NT2/D1 (cell line): ENCODE results near the gene RDH11.

Source experiments
- DNase-seq: peaks from one replicate; pipeline ENCODE4 v3.0.0-alpha.2; 2011; ENCODE audit warnings: low read depth, low spot score
- H3K27me3 ChIP-seq: 2 replicates; pipeline ENCODE4 v1.6.0; 2011; ENCODE audit warnings: mild to moderate bottlenecking; ENCODE audit not compliant: insufficient read length, insufficient read depth
- H3K36me3 ChIP-seq: 2 replicates; pipeline ENCODE4 v1.6.1; 2011; ENCODE audit warnings: mild to moderate bottlenecking, low read length, mixed read lengths; ENCODE audit not compliant: insufficient read depth, insufficient read length
- H3K4me1 ChIP-seq: 2 replicates; pipeline ENCODE4 v1.5.1; 2011; ENCODE audit not compliant: insufficient read depth, insufficient read length
- H3K4me3 ChIP-seq: 2 replicates; pipeline ENCODE4 v1.5.1; 2011; ENCODE audit warnings: low read depth; ENCODE audit not compliant: insufficient read length
- H3K9ac ChIP-seq: 2 replicates; pipeline ENCODE4 v1.6.0; 2011; ENCODE audit warnings: low read depth; ENCODE audit not compliant: insufficient read length
- H3K9me3 ChIP-seq: 2 replicates; pipeline ENCODE4 v1.5.1; 2011; ENCODE audit warnings: mild to moderate bottlenecking, low read length; ENCODE audit not compliant: insufficient read depth
- SUZ12 ChIP-seq: IDR thresholded peaks from 2 replicates; pipeline ENCODE4 v1.6.1; 2011; ENCODE audit not compliant: insufficient read length, insufficient read depth; ENCODE audit errors: extremely low read depth
- YY1 ChIP-seq: IDR thresholded peaks from 2 replicates; pipeline ENCODE4 v1.6.1; 2011; ENCODE audit not compliant: insufficient read length, insufficient read depth
- ZNF274 ChIP-seq: IDR thresholded peaks from 2 replicates; pipeline ENCODE4 v1.6.1; 2011; ENCODE audit warnings: mild to moderate bottlenecking, low read depth, low read length

RDH11 gene, protein sequence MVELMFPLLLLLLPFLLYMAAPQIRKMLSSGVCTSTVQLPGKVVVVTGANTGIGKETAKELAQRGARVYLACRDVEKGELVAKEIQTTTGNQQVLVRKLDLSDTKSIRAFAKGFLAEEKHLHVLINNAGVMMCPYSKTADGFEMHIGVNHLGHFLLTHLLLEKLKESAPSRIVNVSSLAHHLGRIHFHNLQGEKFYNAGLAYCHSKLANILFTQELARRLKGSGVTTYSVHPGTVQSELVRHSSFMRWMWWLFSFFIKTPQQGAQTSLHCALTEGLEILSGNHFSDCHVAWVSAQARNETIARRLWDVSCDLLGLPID

DNA sequence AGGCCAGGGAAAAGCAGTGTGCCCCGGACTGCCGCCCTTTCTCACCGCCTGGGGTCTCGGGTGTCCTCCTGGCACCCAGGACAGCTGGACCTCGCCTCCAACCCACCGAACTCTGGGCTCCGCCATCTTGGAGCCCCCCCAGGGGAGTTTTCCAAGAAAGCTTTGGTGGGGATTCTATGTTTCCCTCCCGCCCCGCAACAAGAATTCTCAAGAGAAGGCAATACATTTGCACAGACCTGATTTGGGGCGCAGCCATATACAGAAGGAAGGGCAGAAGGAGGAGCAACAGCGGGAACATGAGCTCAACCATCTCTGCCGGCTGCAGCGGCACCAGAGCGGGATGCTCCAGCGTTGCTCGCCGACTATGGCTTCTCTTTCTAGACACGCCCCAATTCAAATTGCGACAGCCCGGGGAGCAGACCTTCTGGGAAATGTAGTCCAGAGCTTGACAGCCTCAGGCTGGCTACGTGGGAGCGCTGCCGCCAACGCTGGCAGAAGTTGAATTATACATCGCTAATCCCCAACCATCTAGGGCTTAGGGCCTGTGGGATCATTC, at the start of gene RDH11:
TSS of gene RDH11 (minus strand) at position 371 of the 556 bp plus-strand sequence. CDS start at position 310, 61 bp downstream.
- Histone ChIP-seq H3K27me3 (peaks cover 3% of the 10 kb centered on the region), H3K9me3 (no peaks in the 10 kb centered on the region), H3K4me1 (peaks cover 2% of the 10 kb centered on the region), H3K36me3 (peaks cover 36% of the 10 kb centered on the region), H3K4me3 (peak within 1 kb of the TSS; percentile 98), H3K9ac (peak within 1 kb of the TSS; percentile 90)
- peak; percentile 53 for TF ChIP-seq YY1
- no peak for TF ChIP-seq ZNF274
- DNase-seq: peak; percentile 66

DNA sequence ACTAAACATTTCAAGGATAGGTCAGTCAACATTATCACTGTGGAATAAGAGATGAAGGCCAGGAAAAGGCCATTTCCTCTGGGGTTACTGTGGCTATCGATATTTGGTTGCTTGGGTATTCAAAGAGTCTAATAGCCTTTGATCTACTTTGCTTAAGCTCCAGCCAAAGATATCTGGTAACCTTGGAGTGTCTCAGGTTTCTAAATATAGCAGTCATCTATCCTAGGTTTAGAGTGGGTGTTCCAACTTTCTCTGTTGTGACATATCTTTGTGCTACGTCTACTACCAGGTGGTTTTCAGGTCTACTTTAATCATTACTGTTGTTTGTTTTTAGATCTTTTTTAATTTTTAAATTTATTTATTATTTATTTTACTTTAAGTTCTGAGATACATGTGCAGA, 48.5 kb upstream of the RDH11 start:
- peaks cover 14% of the 10 kb centered on the region for H3K36me3 ChIP-seq
- no peaks in the 10 kb centered on the region for H3K4me1 ChIP-seq
- TF ChIP-seq YY1 (no peak), SUZ12 (no peak), ZNF274 (no peak)
- DNase-seq: no peak
- H3K27me3 ChIP-seq: no peaks in the 10 kb centered on the region
- no peak overlapping the region for H3K4me3 ChIP-seq
- no peak overlapping the region for H3K9ac ChIP-seq
- no peaks in the 10 kb centered on the region for H3K9me3 ChIP-seq

DNA sequence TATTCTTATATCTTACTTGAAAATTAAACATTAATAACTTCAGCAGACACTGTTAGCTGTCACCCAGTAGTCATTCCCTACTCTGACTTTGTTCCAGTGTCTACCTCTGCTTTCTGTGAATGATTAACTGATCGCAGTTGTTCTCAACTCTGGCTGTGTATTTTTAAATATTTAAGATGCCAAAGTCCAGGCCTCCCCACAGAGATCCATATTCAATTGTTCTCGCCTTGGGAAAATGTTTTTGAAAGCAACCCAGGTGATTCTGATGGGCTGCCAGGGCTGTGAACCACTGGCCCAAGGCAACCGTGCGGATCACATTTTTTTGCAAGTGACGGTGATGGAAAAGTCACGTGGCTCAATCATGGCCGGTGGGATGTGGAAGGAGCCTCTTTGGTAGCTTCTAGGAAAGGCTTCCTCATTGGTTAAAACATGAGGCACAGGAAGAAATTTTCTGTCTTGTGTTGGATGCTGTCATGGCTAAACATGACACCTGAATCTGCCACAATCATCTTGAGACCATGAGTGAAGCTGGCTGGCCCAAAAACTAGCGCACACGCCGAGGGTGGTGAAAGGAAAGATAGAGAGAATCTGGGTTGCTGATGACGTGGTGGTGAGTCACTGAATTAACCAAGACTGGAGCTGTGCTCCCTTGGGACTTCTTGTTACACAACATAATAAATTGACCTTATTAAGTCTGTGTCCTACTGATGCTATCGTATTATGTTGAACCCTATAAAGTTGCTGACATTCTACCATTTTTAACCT, 43.4 kb upstream of the RDH11 start:
- H3K9ac ChIP-seq: no peak overlapping the region
- no peaks in the 10 kb centered on the region for H3K27me3 ChIP-seq
- H3K9me3 ChIP-seq: no peaks in the 10 kb centered on the region
- DNase-seq: no peak
- H3K36me3 ChIP-seq: no peaks in the 10 kb centered on the region
- TF ChIP-seq SUZ12 (no peak), YY1 (no peak), ZNF274 (no peak)
- no peak overlapping the region for H3K4me3 ChIP-seq
- no peaks in the 10 kb centered on the region for H3K4me1 ChIP-seq

DNA sequence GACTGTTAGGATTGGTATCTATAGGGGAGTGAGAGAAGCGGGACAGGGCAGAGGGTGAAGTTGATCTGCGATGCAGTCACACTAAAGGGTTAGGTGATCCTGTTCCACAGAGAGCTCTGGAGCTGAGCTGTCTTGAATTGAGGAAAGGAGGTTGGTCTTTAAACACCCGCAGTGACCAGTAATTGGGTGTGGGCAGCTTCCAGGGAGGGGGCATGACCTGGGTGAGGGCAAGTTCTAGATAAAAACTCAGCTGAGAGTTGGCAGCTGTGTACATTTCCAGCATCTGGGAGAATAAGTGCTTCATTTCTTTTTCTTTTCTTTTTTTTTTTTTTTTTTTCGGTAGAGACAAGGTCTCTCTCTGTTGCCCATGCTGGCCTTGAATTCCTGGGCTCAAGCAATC, 41.2 kb upstream of the RDH11 start:
- no peak overlapping the region for H3K9ac ChIP-seq
- H3K4me3 ChIP-seq: no peak overlapping the region
- no peak for DNase-seq
- no peaks in the 10 kb centered on the region for H3K9me3 ChIP-seq
- H3K27me3 ChIP-seq: no peaks in the 10 kb centered on the region
- H3K36me3 ChIP-seq: no peaks in the 10 kb centered on the region
- TF ChIP-seq YY1 (no peak), SUZ12 (no peak), ZNF274 (no peak)
- H3K4me1 ChIP-seq: no peaks in the 10 kb centered on the region

DNA sequence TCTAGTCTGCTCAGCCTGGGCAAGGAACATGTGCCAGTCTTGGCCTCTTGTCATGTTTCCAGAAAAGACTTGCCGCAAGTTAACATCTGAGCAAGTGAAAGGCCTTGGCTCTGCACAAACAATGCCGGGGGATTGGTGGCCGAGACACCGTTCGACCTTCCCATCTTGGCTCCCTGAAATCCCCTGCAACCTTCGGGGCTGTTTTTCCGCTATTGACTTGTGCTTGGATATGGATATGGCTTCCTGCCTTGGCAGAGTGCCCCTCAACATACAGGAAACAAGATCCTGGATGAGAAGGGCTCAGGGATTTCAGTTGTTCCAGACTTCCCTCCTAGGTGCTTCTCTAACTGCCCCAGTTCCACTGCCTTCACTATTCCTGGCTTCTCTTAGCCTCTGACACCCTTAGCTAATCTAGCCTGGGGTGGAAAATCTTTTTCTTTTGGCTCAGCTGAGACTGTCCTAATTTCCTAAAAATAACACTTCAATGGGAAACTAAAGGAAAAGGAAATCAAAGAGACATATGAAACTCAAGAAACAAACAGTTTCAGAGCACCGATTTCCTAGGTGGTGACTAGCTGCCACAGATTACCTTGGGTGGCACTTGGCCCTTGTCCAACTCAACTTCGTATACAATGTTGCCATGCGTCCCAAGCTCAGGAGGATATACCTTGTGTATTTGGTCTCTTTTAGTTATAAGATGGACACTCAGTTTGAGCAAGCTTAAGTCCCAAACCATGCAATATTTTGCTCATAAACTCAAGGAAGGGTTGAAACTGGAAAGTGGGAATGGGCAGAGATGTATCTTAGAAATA, 40.0 kb upstream of the RDH11 start:
- H3K27me3 ChIP-seq: no peaks in the 10 kb centered on the region
- H3K4me3 ChIP-seq: no peak overlapping the region
- no peak for DNase-seq
- no peaks in the 10 kb centered on the region for H3K9me3 ChIP-seq
- no peak overlapping the region for H3K9ac ChIP-seq
- H3K4me1 ChIP-seq: no peaks in the 10 kb centered on the region
- TF ChIP-seq YY1 (no peak), ZNF274 (no peak), SUZ12 (no peak)
- H3K36me3 ChIP-seq: no peaks in the 10 kb centered on the region

DNA sequence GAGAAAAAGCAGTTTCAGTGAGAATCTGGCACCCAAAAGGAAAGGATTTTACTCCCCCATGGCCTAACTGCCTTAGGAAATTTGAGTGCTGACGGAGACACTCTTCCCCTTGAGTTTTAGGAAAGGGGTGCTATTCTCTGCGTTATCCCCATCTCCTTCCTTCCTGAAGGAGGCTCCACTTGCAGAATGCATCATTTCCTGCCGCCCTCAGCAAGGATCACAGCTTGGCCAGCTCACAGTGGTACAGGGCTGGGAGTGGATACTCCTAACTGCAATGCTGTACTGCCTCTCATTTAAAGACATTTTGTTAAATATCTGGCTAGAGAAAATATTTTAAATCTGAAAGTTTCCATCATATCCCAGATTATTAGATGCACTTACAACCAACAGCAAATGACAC, 39.1 kb upstream of the RDH11 start:
- peak; percentile 8 for DNase-seq
- Histone ChIP-seq H3K4me1 (no peaks in the 10 kb centered on the region), H3K9ac (no peak overlapping the region), H3K9me3 (no peaks in the 10 kb centered on the region), H3K4me3 (no peak overlapping the region), H3K36me3 (no peaks in the 10 kb centered on the region), H3K27me3 (no peaks in the 10 kb centered on the region)
- no peak for TF ChIP-seq SUZ12
- TF ChIP-seq ZNF274: no peak
- TF ChIP-seq YY1: no peak
